Effector CD4-positive, alpha-beta T cell (primary cell): ENCODE data around the gene ZNF692.
"Not testable (repeated sequence)": the region's sequence is repeated elsewhere in the genome, so short reads cannot be mapped to it uniquely, and the experiment has no call there.

Source experiments
- DNase-seq: peaks from one replicate; pipeline ENCODE4 v3.0.0-alpha.2; 2020

ZNF692 gene

GRCh38 chr1:248848602-248849001 is 10.3 kb downstream of the ZNF692 start:
- DNase-seq: no peak

- DNase-seq: no peak
Observed at GRCh38 chr1:248847956-248848561, 10.8 kb downstream of the ZNF692 start.

- DNase-seq: no peak
Observed at GRCh38 chr1:248847181-248847955, 11.5 kb downstream of the ZNF692 start.

GRCh38 chr1:248844526-248844925 is 14.4 kb downstream of the ZNF692 start:
- no peak for DNase-seq

- DNase-seq: no peak
Observed at GRCh38 chr1:248843687-248844086, 15.2 kb downstream of the ZNF692 start.

- no peak for DNase-seq
Observed at GRCh38 chr1:248842781-248843331, 16.0 kb downstream of the ZNF692 start.

GRCh38 chr1:248841702-248842395 is 17.0 kb downstream of the ZNF692 start:
- DNase-seq: peak; percentile 21

GRCh38 chr1:248840946-248841345 is 17.9 kb downstream of the ZNF692 start:
- DNase-seq: no peak

GRCh38 chr1:248839168-248839555 is 19.7 kb downstream of the ZNF692 start:
- DNase-seq: no peak

- peak; percentile 83 for DNase-seq
Observed at GRCh38 chr1:248838357-248839167, 20.3 kb downstream of the ZNF692 start.

GRCh38 chr1:248837781-248838356 is 21.0 kb downstream of the ZNF692 start, which contains the start of gene ZNF672:
Gene ZNF672, plus strand, starts transcription at chr1:248838224. Its CDS starts 9,051 bp downstream, at chr1:248847275.
- DNase-seq: peak; percentile 91

GRCh38 chr1:248837045-248837780 is 21.7 kb downstream of the ZNF692 start:
- DNase-seq: no peak

- no peak for DNase-seq
Observed at GRCh38 chr1:248834343-248834940, 24.4 kb downstream of the ZNF692 start.

GRCh38 chr1:248831842-248832241 is 27.0 kb downstream of the ZNF692 start:
- no peak for DNase-seq

GRCh38 chr1:248830718-248831017 is 28.2 kb downstream of the ZNF692 start:
- DNase-seq: not testable (repeated sequence)

- DNase-seq: no peak
Observed at GRCh38 chr1:248828845-248829244, 30.0 kb downstream of the ZNF692 start.

GRCh38 chr1:248825909-248826760 is 32.8 kb downstream of the ZNF692 start, which contains the start of gene SH3BP5L:
Gene SH3BP5L, minus strand, starts transcription at chr1:248825915. Its CDS starts 980 bp downstream, at chr1:248824935.
- DNase-seq: peak; percentile 86

- DNase-seq: no peak
Observed at GRCh38 chr1:248825573-248825908, 33.3 kb downstream of the ZNF692 start.

GRCh38 chr1:248825136-248825535 is 33.7 kb downstream of the ZNF692 start:
- DNase-seq: no peak

GRCh38 chr1:248824701-248825100 is 34.2 kb downstream of the ZNF692 start:
- DNase-seq: no peak
